RKO (cell line): ENCODE measurements around the gene KCNH4.
"Not testable (repeated sequence)": the region's sequence is repeated elsewhere in the genome, so short reads cannot be mapped to it uniquely, and the experiment has no call there.

ENCODE experiments used
- DNase-seq: peaks from one replicate; pipeline ENCODE4 v3.0.0-alpha.2; 2016; ENCODE audit warnings: low spot score

The KCNH4 gene

GRCh38 chr17:42180922-42181850 lies at the start of gene KCNH4:
TSS of gene KCNH4 (minus strand) at chr17:42181142. CDS start at chr17:42180945, 197 bp downstream.
- no peak for DNase-seq

GRCh38 chr17:42230225-42230624 lies 49.3 kb upstream of the KCNH4 start:
- no peak for DNase-seq

DNA sequence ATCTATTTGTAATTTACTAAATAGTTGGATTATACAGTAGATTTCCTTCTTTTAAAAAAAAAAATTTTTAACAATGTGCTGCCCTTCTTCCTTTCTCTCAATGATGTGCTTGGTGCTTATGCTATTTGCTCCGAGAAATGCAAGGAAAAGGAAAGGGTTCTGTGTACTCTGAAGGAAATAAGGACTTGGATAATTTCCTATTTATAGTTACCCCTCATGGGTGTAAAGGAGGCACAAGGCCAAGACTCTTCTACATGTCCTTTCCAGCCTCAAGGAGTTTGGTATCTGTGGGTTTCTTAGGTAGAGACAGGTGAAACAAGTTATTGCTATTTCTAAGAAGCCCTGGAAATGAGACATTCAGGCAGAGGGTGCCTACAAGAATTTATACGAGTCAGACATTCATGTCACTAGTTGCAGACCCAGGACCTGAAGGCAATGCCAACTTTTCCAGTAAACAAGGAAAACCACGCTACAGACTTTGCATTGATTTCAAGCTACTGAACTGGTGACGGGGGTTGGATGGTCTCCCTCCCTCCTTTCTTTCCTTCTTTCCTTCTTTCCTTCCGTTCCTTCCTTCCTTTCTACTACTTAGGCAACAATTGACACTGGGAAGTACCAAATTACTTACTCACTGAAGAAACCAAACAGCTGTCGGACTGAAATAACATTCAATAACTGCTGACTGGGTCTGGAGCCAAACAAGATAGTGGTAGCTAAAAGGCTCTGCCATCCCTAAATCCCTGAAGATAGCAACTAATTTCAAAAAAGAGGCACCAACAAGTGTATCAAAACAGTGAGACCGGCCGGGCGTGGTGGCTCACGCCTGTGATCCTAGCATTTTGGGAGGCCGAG lies 47.1 kb upstream of the KCNH4 start:
- no peak for DNase-seq

GRCh38 chr17:42225646-42226045 lies 44.7 kb upstream of the KCNH4 start:
- no peak for DNase-seq

- DNase-seq: no peak
Measured at GRCh38 chr17:42224651-42225050, 43.7 kb upstream of the KCNH4 start.

DNA sequence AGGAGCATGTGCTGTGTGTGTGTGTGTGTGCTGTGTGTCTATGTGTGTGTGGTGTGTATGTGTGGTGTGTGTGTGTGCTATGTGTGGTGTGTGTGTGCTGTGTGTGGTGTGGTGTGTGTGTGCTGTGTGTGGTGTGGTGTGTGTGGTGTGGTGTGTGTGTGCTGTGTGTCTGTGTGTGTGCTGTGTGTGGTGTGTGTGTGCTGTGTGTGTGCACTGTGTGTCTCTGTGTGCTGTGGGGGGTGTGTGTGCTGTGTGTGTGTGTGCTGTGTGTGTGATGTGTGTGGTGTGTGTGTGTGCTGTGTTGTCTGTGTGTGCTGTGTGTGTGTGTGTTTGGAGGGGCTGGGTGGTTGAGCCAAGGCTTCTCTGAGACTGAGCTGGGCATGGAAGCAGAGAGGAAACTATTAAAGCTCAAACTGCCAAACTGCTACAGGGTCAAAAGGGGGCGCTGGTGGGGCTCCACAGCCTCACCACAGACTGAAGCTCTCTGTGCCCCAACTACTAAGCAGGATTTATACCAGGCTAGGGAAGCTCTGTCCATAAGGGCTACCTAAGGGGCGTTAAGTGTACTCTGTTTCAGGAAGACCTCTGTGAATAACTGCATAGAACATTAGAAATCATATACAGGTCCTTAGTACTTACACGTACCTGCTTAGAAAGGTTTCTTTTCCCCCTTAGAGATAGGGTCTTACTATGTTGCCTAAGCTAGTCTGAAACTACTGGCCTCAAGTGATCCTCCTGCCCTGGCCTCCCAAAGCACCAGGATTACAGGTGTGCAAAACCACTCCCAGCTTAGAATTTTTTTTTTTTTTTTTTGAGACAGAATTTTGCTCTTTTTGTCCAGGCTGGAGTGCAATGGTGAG lies 41.2 kb upstream of the KCNH4 start:
- DNase-seq: peak; percentile 38

- DNase-seq: not testable (repeated sequence)
Measured at GRCh38 chr17:42219280-42219679, 38.3 kb upstream of the KCNH4 start.

GRCh38 chr17:42214156-42214555 lies 33.2 kb upstream of the KCNH4 start:
- no peak for DNase-seq

DNA sequence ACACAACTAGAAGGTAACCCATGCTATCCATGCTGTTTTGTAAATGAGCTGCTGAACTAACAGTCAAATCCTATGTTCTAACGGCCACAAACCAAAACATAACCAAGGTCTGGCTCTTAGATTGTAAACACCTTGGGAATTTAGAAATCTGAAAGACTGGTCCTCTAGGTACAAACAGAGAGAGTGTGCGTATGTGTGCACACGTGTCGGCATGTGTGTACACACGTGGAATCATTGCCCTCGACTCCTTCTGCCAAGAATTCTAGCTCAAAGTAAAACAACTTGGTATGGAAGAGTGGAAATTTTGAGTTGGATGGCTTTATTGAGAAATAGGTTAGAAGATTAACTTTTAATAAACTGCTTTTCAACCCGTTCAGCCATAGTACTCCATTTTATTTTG lies 31.4 kb upstream of the KCNH4 start:
- DNase-seq: no peak

DNA sequence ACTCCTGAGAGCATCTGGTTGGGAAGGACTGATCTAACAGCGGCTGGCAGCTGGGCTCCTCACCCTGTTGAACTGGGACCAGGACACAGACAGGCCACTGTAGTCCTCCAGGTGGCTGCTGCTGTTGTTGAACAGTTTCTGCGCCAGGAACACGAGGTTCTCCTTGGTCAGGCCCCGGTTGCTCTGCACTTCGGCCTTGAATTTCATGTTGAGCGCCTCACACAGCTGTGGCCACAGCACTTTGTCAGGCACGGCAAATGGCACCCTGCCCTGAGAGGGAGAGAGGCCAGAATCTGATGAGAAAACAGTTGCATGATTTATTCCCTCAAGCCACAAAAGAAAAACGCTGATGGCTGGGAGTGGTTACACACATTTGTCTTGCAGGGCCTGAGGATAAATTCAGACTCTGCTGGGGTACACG lies 31.0 kb upstream of the KCNH4 start:
- not testable (repeated sequence) for DNase-seq

- no peak for DNase-seq
Measured at GRCh38 chr17:42210046-42210445, 29.1 kb upstream of the KCNH4 start.

GRCh38 chr17:42206153-42206612 lies 25.2 kb upstream of the KCNH4 start:
- not testable (repeated sequence) for DNase-seq

DNA sequence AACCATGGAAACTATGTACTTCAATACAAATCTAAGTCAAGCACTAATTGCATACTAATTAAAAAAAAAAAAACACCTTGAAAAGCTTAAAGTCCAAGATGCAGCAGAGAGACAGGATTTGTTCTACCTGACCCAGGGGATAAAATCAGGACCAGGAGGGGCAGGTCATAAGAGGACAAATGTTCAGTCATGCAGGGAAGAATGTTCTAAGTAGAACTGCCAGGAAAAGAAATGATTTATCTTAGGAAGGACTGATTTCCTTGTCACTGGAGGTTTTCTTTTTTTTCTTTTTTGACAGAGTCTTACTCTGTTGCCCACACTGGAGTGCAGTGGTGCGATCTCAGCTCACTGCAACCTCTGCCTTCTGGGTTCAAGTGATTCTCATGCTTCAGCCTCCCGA lies 22.4 kb upstream of the KCNH4 start:
- no peak for DNase-seq

- no peak for DNase-seq
Measured at GRCh38 chr17:42202696-42203095, 21.8 kb upstream of the KCNH4 start.

GRCh38 chr17:42202159-42202558 lies 21.2 kb upstream of the KCNH4 start:
- no peak for DNase-seq

DNA sequence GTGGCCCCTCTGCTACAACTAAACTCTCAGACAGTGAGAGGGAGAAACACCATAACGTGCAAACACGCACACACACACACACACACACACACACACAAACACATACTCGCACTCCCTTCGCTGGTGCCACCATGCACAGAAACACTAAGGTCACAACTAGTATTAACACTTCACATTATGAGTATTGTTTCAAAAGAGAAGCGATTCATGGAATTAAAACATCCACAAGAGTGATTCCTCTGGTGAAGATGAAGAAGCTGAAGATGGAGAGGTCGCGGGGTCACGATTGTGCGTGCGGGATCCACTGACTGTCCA lies 20.5 kb upstream of the KCNH4 start:
- DNase-seq: no peak

DNA sequence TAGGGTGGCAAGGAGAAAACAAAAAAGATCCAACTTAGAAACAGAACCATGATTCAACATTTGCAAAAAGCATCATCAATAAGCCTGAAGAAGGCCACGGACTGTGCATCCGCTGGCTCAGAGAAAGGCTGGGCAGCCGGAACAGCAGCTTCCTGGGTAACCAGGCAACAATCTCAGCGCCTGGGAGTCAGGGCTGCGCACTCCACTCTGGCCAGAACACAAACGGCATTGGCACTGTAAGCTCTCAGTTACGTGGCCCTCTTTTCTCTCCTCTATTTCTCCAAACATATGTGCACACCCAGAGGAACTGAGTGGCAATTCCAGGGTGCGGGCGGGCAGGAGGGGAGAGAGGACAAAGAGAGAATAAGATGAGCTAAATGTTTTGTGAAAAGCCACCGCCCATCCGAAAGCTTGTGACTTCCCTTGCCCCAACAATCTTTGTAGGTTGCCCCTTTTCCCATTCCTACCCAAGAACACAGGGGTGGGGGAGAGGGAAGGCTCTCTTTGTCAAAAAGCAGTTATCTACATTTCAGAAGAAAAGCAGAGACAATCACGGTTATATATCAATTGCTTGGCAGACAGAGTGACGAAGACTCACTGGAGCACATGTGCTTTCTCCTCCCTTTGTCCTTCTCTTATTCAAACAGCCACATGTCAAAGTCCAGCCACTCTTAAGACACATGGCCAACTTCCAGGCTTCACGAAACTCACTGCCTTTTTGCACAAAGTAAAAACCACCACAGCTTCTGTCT lies 19.9 kb upstream of the KCNH4 start:
- DNase-seq: no peak

- no peak for DNase-seq
Measured at GRCh38 chr17:42199416-42200011, 18.6 kb upstream of the KCNH4 start.

DNA sequence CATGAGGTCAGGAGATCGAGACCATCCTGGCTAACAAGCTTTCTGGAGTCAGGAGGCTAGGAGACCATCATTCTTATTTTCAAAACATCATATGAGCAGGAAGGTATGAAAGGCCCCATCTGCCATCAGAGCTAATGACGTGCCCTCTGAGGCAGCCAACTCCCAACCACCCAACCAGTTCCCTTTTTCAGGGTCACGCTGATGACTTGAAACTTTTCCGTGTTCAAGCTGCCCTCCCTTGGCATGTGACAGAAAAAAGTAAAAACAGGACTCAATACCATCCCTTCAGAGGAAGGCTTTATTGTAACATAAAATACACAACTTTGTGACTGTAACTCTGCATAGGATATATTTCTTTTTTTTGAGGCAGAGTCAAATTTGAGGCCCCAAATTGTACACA lies 18.0 kb upstream of the KCNH4 start:
- no peak for DNase-seq

GRCh38 chr17:42197564-42198156 lies 16.7 kb upstream of the KCNH4 start:
- no peak for DNase-seq
